LNCAP (cell line): ENCODE results near the gene CLCN6.

ENCODE experiments used
- TF ChIP-seq, protein P1 (sequence below): fragments of 450-650 bp; IDR thresholded peaks from 2 replicates; pipeline ENCODE4 v1.5.1; 2017; ENCODE audit warnings: mild to moderate bottlenecking

The CLCN6 gene

DNA sequence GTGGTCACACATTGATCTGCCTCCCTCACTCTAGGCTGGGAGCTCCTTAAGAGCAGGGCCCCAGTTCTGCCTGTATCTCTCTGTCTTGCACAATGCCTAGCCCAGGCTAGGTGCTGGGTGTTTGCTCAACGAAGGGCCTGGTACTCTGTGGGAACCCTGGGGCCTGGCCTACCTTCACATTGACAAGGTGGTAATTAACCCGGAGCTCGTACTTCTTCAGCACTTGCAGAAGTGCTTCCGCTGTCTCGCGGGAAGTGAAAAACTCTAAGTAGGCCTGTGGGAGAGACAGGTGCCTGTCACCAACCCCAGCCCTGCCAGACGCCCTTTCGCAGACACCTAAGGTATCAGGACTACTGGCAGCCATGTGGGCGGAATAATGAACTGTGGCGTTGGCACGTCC lies 13.9 kb upstream of the CLCN6 start:
- TF ChIP-seq, protein P1, sequence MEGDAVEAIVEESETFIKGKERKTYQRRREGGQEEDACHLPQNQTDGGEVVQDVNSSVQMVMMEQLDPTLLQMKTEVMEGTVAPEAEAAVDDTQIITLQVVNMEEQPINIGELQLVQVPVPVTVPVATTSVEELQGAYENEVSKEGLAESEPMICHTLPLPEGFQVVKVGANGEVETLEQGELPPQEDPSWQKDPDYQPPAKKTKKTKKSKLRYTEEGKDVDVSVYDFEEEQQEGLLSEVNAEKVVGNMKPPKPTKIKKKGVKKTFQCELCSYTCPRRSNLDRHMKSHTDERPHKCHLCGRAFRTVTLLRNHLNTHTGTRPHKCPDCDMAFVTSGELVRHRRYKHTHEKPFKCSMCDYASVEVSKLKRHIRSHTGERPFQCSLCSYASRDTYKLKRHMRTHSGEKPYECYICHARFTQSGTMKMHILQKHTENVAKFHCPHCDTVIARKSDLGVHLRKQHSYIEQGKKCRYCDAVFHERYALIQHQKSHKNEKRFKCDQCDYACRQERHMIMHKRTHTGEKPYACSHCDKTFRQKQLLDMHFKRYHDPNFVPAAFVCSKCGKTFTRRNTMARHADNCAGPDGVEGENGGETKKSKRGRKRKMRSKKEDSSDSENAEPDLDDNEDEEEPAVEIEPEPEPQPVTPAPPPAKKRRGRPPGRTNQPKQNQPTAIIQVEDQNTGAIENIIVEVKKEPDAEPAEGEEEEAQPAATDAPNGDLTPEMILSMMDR = no peak

DNA sequence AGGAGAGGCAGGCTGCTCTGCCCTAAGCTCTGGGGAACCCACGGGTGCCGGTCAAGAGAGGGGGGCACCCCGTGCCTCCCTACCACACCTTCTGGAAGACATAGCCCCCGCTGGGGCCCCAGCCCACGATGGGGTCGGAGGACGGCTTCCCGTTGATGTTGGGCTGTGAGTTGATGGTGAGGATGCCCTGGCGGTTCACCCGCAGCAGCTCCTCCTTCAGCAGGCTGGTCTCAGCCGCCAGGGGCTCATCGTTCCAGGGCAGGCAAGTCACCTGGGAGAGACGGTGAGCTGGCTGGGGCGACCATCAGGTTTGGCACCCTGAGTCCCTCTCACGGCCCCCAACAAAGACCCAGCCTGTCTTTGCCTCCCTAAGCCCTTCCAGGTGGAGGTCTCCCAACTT lies 12.2 kb upstream of the CLCN6 start:
- TF ChIP-seq, protein P1 = no peak

DNA sequence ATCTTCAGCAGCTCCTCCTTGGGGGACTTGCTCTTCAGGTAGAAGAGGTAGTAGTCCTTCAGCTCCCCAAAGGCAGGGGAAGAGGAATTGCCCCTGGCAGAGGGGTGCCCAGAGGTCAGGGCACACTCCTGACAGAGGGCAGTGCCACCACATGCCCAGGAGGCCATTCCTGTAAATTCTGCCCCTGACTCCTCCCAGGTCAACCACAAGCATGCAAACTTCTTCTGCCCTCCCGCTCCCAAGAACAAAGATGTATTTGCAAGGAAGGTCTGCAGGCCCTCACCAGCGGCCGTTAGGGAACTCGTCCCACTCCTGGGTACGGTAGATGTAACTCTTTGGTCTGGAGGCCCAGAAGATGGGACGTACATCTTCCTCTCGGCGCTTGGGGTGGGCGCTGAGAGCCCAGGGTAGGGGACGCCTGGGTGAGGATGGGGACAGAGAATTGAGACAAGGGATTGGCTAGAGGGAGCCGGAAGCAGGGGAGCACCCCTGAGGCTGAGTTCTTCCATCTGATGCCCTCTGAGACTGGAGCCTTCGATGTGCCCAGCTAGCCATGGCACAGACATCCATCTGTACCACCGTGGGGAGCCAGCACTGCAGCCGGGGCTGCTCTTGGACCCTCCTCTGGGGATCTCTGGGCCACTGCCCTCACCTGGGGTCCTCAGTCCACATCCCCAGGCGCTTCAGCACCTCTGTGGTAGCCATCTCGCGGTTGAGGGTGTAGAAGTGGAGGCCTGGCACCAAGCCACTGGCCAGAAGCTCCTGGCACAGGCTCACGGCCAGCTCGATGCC lies 11.3 kb upstream of the CLCN6 start:
- TF ChIP-seq, protein P1 = no peak

DNA sequence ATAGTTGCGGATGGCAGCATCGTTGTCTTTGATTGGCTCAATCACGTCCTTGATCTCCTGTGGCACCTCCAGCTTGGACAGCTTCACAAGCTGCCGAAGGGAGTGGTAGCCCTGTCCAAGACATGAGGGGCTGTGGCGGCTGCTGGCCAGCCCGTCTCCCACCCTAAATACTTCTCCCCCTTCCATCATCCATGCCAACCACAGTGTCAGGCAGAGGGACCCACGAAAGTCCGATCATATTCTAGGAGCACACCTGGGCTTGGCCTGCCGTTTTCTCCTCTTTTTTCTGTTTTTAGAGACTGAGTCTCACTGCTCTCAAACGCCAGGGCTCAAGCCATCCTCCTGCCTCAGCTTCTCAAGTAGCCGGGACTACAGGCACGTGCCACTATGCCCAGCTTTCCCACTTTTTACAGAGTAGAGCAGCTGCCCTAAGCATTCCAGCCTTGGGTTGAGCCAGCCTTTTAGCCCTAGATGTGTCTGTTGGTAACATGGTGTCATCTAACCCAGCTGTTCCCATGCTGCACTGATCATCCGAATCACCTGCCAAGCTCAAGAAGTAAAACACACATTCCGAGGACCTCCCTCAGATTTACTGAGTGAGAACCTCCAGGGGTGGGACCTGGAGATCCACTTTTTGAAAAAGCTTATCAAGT lies 10.6 kb upstream of the CLCN6 start:
- TF ChIP-seq, protein P1 = no peak

DNA sequence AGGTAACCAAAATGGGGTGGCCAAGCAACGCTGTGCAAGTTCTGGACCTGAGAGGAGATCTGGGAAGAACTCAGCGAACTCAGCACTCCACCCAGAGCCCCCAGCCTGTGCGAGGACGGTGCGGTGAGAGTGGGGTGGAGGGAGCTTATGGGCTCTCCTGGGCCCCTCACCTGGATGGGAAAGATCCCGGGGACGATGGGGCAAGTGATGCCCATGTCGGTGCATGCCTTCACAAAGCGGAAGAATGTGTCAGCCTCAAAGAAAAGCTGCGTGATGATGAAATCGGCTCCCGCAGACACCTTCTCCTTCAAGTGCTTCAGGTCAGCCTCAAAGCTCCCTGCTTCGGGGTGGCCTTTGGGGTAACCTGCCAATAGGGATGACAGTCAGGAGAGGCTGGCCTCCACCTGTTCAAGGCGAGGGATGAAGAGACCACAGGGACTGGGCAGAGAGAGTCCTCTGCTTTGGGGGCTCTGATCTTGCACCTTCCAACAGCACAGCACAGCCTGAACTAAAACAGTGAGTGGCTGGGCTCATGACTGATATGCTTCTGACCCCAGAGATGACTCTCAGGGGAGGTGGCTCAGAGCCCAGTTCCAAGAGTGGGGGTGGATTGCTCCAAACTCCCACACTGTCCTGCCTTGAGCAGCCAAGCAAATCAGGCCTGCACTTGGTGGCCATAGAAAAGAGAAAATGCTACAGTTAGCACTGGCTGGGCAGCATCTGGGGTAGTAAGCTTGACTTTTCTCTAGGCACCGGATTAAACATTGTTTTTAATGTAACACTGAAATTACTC lies 9.8 kb upstream of the CLCN6 start:
- TF ChIP-seq, protein P1 = no peak

DNA sequence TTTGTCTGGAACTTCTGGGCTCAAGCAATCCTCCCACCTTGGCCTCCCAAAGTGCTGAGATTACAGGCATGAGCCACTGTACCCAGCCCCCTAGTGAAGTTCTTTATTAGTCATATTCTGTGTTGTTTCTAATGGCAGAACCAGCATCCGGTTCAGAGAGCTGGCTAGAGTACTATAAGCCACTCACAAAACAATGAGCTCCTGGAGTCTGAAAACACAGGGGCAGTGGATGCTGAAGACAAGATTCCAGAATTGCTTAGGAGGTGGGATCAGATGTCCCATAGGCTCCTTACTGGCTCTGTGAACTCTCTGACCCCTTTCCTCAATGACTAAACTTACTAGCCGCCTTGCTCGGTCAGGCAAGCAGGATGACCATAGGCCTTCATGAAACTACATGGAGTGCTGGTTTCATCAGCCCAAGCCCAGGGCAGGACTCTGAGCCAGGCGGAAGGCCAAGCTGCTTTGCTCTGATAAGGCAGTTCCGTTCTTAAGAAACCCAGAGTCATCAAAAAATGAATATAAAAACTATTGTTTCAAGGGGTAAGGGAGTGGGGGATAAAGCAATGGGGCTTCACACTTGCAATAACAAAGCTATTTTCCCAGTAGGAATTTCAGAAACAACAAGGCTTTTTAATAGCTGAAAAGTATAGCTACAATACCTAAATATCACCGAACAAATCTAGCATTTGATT lies 8.3 kb upstream of the CLCN6 start:
- TF ChIP-seq, protein P1 = no peak

DNA sequence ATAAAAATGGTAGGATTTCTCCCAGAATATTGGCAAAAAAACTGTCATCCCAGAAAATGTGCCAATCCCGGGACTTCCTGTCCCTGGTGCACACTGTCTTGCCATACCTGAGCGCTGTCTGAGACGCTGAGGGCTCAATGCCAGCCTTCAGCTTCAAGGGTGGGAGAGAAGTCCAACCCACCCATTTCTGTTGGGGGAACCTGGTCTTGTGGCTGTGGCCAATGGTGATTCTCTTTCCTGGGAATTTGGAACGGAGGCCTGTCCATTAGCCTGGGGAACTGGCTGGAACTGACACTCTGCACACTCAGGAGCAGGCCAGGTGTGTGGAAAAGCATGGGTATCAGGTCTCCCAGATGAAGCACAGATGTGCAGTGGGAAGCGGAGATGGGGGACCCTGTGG lies 6.9 kb upstream of the CLCN6 start:
- TF ChIP-seq, protein P1 = no peak
